Mesendoderm (in vitro differentiated cells): ENCODE results near the gene KRTAP10-6. TPM values are rescaled to one million over a fixed set of nuclear protein-coding genes. Genes with fewer than 3 reads are reported as not detected.
"Not testable (repeated sequence)": the region's sequence is repeated elsewhere in the genome, so short reads cannot be mapped to it uniquely, and the experiment has no call there.

Experiments used
- DNase-seq: peaks from one replicate; pipeline ENCODE4 v3.0.0; 2013
- H2AK5ac ChIP-seq: 2 replicates; pipeline ENCODE4 v1.6.1; 2013; ENCODE audit warnings: low read length, inconsistent platforms
- H2BK120ac ChIP-seq: 2 replicates; pipeline ENCODE4 v1.6.1; 2013; ENCODE audit warnings: low read depth, mild to moderate bottlenecking, low read length, moderate library complexity, mixed read lengths
- H2BK15ac ChIP-seq: replicated peaks from 2 replicates; pipeline ENCODE4 v1.6.1; 2013; ENCODE audit warnings: low read depth, mild to moderate bottlenecking, moderate library complexity
- H2BK5ac ChIP-seq: 2 replicates; pipeline ENCODE4 v1.6.1; 2013; ENCODE audit warnings: low read length, inconsistent platforms
- H3K18ac ChIP-seq: 2 replicates; pipeline ENCODE4 v1.6.1; 2013; ENCODE audit warnings: mild to moderate bottlenecking, low read length, mixed read lengths
- H3K23ac ChIP-seq: one replicate; pipeline ENCODE4 v1.6.1; 2013; ENCODE audit warnings: low read length
- H3K27ac ChIP-seq: 2 replicates; pipeline ENCODE4 v1.5.1; 2013; ENCODE audit warnings: low read depth, mild to moderate bottlenecking, inconsistent platforms, low read length, moderate library complexity
- H3K27me3 ChIP-seq: 2 replicates; pipeline ENCODE4 v1.6.1; 2013; ENCODE audit warnings: low read length, control low read depth, mild to moderate bottlenecking, inconsistent platforms; ENCODE audit not compliant: insufficient read depth, poor library complexity
- H3K36me3 ChIP-seq: 2 replicates; pipeline ENCODE4 v1.6.1; 2013; ENCODE audit warnings: low read length, inconsistent platforms; ENCODE audit not compliant: control insufficient read depth, insufficient read depth
- H3K4ac ChIP-seq: one replicate; pipeline ENCODE4 v1.6.1; 2013; ENCODE audit warnings: low read depth, mild to moderate bottlenecking, low read length, moderate library complexity
- H3K4me1 ChIP-seq: 2 replicates; pipeline ENCODE4 v1.6.1; 2013; ENCODE audit warnings: low read depth, low read length, inconsistent platforms; ENCODE audit not compliant: control insufficient read depth
- H3K4me2 ChIP-seq: 2 replicates; pipeline ENCODE4 v1.6.1; 2013; ENCODE audit warnings: low read length
- H3K4me3 ChIP-seq: 2 replicates; pipeline ENCODE4 v1.5.1; 2013; ENCODE audit warnings: mild to moderate bottlenecking, low read length
- H3K56ac ChIP-seq: one replicate; pipeline ENCODE4 v1.6.1; 2013; ENCODE audit warnings: low read length
- H3K79me1 ChIP-seq: 2 replicates; pipeline ENCODE4 v1.6.1; 2013; ENCODE audit warnings: low read length, inconsistent platforms
- H3K79me2 ChIP-seq: 2 replicates; pipeline ENCODE4 v1.6.1; 2013; ENCODE audit warnings: mild to moderate bottlenecking, low read length; ENCODE audit not compliant: control insufficient read depth, insufficient read depth
- H3K9ac ChIP-seq: 2 replicates; pipeline ENCODE4 v1.6.1; 2013; ENCODE audit warnings: low read length, inconsistent platforms
- H4K5ac ChIP-seq: one replicate; pipeline ENCODE4 v1.6.1; 2013; ENCODE audit warnings: low read length
- H4K8ac ChIP-seq: one replicate; pipeline ENCODE4 v1.6.1; 2013; ENCODE audit warnings: low read depth, mild to moderate bottlenecking, control low read depth, low read length, moderate library complexity
- WGBS: extraction: QIAGEN DNeasy Blood & Tissue Kit; methylation state at CpG from one replicate; pipeline ENCODE4 v1.1.7; 2013; ENCODE audit warnings: low lambda C conversion rate, missing lambda C conversion rate; ENCODE audit not compliant: insufficient coverage; ENCODE audit errors: extremely low coverage; 5-methylcytosine and 5-hydroxymethylcytosine counted together
- polyA plus RNA-seq, 2 experiments: library from polyadenylated mRNA; stranded (reverse); fragments of 200-250 nt; gene quantifications; one replicate each; pipeline ENCODE4 v1.2.3, GENCODE V29; 2013

KRTAP10-6 gene
- polyA plus RNA-seq (2013, experiment 1 of 2): 0.04 TPM
- not detected for polyA plus RNA-seq (2013, experiment 2 of 2)

GRCh38 chr21:44592446-44593311 is at the start of gene KRTAP10-6:
TSS of gene KRTAP10-6 (minus strand) at chr21:44592505. CDS start at chr21:44592484, 21 bp downstream.
- Histone ChIP-seq H2BK120ac (no peak within 1 kb of the TSS), H3K4me1 (peaks cover 4% of the 10 kb centered on the region), H3K18ac (no peak within 1 kb of the TSS), H3K23ac (no peak within 1 kb of the TSS), H3K79me1 (no peaks in the 10 kb centered on the region), H3K9ac (no peak within 1 kb of the TSS), H2BK15ac (no peak within 1 kb of the TSS), H3K4me3 (no peak within 1 kb of the TSS), H3K27me3 (no peaks in the 10 kb centered on the region), H4K8ac (no peak within 1 kb of the TSS), H4K5ac (no peak within 1 kb of the TSS), H3K36me3 (no peaks in the 10 kb centered on the region), H3K79me2 (no peaks in the 10 kb centered on the region), H2AK5ac (no peak within 1 kb of the TSS), H2BK5ac (no peak within 1 kb of the TSS), H3K27ac (no peak within 1 kb of the TSS), H3K4ac (no peak within 1 kb of the TSS), H3K4me2 (no peak within 1 kb of the TSS), H3K56ac (peak within 1 kb of the TSS; percentile 73)
- no CpG with 5 or more reads among the region's 33 CpGs for WGBS
- DNase-seq: no peak

- H2BK5ac ChIP-seq: no peak overlapping the region
- H3K27ac ChIP-seq: no peak overlapping the region
- H3K79me2 ChIP-seq: no peaks in the 10 kb centered on the region
- no peak overlapping the region for H3K4me2 ChIP-seq
- H2BK15ac ChIP-seq: no peak overlapping the region
- H3K4ac ChIP-seq: no peak overlapping the region
- no peak overlapping the region for H3K9ac ChIP-seq
- H3K23ac ChIP-seq: no peak overlapping the region
- no peak overlapping the region for H3K4me3 ChIP-seq
- WGBS: no CpG with 5 or more reads among the region's 5 CpGs
- H4K5ac ChIP-seq: no peak overlapping the region
- H3K79me1 ChIP-seq: no peaks in the 10 kb centered on the region
- no peaks in the 10 kb centered on the region for H3K27me3 ChIP-seq
- no peaks in the 10 kb centered on the region for H3K36me3 ChIP-seq
- no peak for DNase-seq
- no peak overlapping the region for H3K56ac ChIP-seq
- no peaks in the 10 kb centered on the region for H3K4me1 ChIP-seq
- H3K18ac ChIP-seq: no peak overlapping the region
- no peak overlapping the region for H2BK120ac ChIP-seq
- H2AK5ac ChIP-seq: no peak overlapping the region
- no peak overlapping the region for H4K8ac ChIP-seq
Measured at GRCh38 chr21:44640761-44641160, 48.5 kb upstream of the KRTAP10-6 start.

- no peak for DNase-seq
- no peak overlapping the region for H3K4me3 ChIP-seq
- no peak overlapping the region for H4K8ac ChIP-seq
- no peaks in the 10 kb centered on the region for H3K27me3 ChIP-seq
- H3K79me1 ChIP-seq: no peaks in the 10 kb centered on the region
- no peak overlapping the region for H3K9ac ChIP-seq
- no peaks in the 10 kb centered on the region for H3K4me1 ChIP-seq
- H3K4me2 ChIP-seq: no peak overlapping the region
- H2BK120ac ChIP-seq: no peak overlapping the region
- no peak overlapping the region for H3K4ac ChIP-seq
- no peak overlapping the region for H2AK5ac ChIP-seq
- H3K56ac ChIP-seq: no peak overlapping the region
- H2BK5ac ChIP-seq: no peak overlapping the region
- H3K79me2 ChIP-seq: no peaks in the 10 kb centered on the region
- H2BK15ac ChIP-seq: no peak overlapping the region
- no peak overlapping the region for H3K18ac ChIP-seq
- peak overlapping the region; percentile 66 for H3K23ac ChIP-seq
- no CpG with 5 or more reads among the region's 12 CpGs for WGBS
- H4K5ac ChIP-seq: no peak overlapping the region
- H3K36me3 ChIP-seq: no peaks in the 10 kb centered on the region
- no peak overlapping the region for H3K27ac ChIP-seq
Measured at GRCh38 chr21:44639331-44639655, 47.0 kb upstream of the KRTAP10-6 start.

GRCh38 chr21:44638506-44639330 is 46.4 kb upstream of the KRTAP10-6 start:
- not testable (repeated sequence) for H3K79me2 ChIP-seq, H2BK120ac ChIP-seq, H2BK15ac ChIP-seq, H4K8ac ChIP-seq, H3K4me2 ChIP-seq, H2BK5ac ChIP-seq, H3K27ac ChIP-seq, H3K4ac ChIP-seq, H3K4me3 ChIP-seq, H3K4me1 ChIP-seq, H4K5ac ChIP-seq, H3K27me3 ChIP-seq, H3K23ac ChIP-seq, H3K79me1 ChIP-seq, H3K56ac ChIP-seq, H3K36me3 ChIP-seq, DNase-seq, H2AK5ac ChIP-seq, H3K9ac ChIP-seq, H3K18ac ChIP-seq
- WGBS: no CpG with 5 or more reads among the region's 21 CpGs

- H3K18ac ChIP-seq, H3K9ac ChIP-seq, H3K27ac ChIP-seq, H2AK5ac ChIP-seq, H3K56ac ChIP-seq, H3K4me1 ChIP-seq, H3K79me2 ChIP-seq, H3K4ac ChIP-seq, H3K23ac ChIP-seq, H3K4me3 ChIP-seq, H3K79me1 ChIP-seq, DNase-seq, H2BK5ac ChIP-seq, H4K5ac ChIP-seq, H3K27me3 ChIP-seq, H3K36me3 ChIP-seq, H2BK120ac ChIP-seq, H2BK15ac ChIP-seq, H4K8ac ChIP-seq, H3K4me2 ChIP-seq: not testable (repeated sequence)
- no CpG with 5 or more reads among the region's 12 CpGs for WGBS
Measured at GRCh38 chr21:44637851-44638348, 45.6 kb upstream of the KRTAP10-6 start.
